Measurements from ENCODE around the gene VEZF1.

VEZF1 gene

GRCh38 chr17:57949649-57950048, 38.4 kb downstream of the VEZF1 start:
- DNase-seq (ENCODE audit: low spot score), result no peak

GRCh38 chr17:57948555-57949420, 39.3 kb downstream of the VEZF1 start:
- DNase-seq (ENCODE audit: low spot score), result no peak

- DNase-seq (ENCODE audit: low spot score), result no peak
Observed at GRCh38 chr17:57948169-57948554, 39.9 kb downstream of the VEZF1 start.

GRCh38 chr17:57947369-57947768, 40.7 kb downstream of the VEZF1 start:
- no peak for DNase-seq (ENCODE audit: low spot score)

- DNase-seq (ENCODE audit: low spot score), result peak; percentile 42
Observed at GRCh38 chr17:57946798-57947358, 41.2 kb downstream of the VEZF1 start.

- no peak for DNase-seq (ENCODE audit: low spot score)
Observed at GRCh38 chr17:57945996-57946797, 41.9 kb downstream of the VEZF1 start.

GRCh38 chr17:57944908-57945307, 43.1 kb downstream of the VEZF1 start:
- no peak for DNase-seq (ENCODE audit: low spot score)

GRCh38 chr17:57943645-57944044, 44.4 kb downstream of the VEZF1 start:
- DNase-seq (ENCODE audit: low spot score), result no peak

- DNase-seq (ENCODE audit: low spot score), result no peak
Observed at GRCh38 chr17:57943140-57943539, 44.9 kb downstream of the VEZF1 start.

- no peak for DNase-seq (ENCODE audit: low spot score)
Observed at GRCh38 chr17:57941384-57942370, 46.4 kb downstream of the VEZF1 start.

- DNase-seq (ENCODE audit: low spot score), result no peak
Observed at GRCh38 chr17:57940653-57941329, 47.3 kb downstream of the VEZF1 start.

- no peak for DNase-seq (ENCODE audit: low spot score)
Observed at GRCh38 chr17:57940231-57940630, 47.8 kb downstream of the VEZF1 start.

- DNase-seq (ENCODE audit: low spot score), result no peak
Observed at GRCh38 chr17:57939797-57940196, 48.3 kb downstream of the VEZF1 start.

- no peak for DNase-seq (ENCODE audit: low spot score)
Observed at GRCh38 chr17:57938061-57938502, 50.0 kb downstream of the VEZF1 start.

GRCh38 chr17:57937492-57937891, 50.6 kb downstream of the VEZF1 start:
- DNase-seq (ENCODE audit: low spot score), result no peak

GRCh38 chr17:57935833-57936807, 51.9 kb downstream of the VEZF1 start:
- DNase-seq (ENCODE audit: low spot score), result no peak

GRCh38 chr17:57931488-57932137, 56.4 kb downstream of the VEZF1 start:
- DNase-seq (ENCODE audit: low spot score), result no peak

GRCh38 chr17:57930239-57930638, 57.8 kb downstream of the VEZF1 start:
- DNase-seq (ENCODE audit: low spot score), result no peak

- DNase-seq (ENCODE audit: low spot score), result no peak
Observed at GRCh38 chr17:57929386-57929785, 58.7 kb downstream of the VEZF1 start.

All from CD4-positive, alpha-beta T cell treated with Interleukin-6 at 100 ng/mL for 8 hours (primary cell).